Measurements from ENCODE around the gene CHAF1B. TPM values are rescaled to one million over a fixed set of nuclear protein-coding genes. Genes with fewer than 3 reads are reported as not detected.

Gene CHAF1B
- total and polyA plus RNA-seq, 2 of the 8 experiments (the other 6 are each of a cell fraction or from before 2014, with no cell fraction given) = 11.8 to 23.1 TPM

Small RNA genes lying within 50 kb of the gene (small RNA-seq; reads per million reads assigned to genes)
- not detected for gene ATP5MFP1 (ENCODE audit: insufficient read depth)

Other genes with a start within 250 kb of the CHAF1B start
- 9.9 and 10.6 TPM in 2 replicates for gene DOP1B, start 228.6 kb upstream of the CHAF1B start, total RNA-seq (2021; fragmentation: NEBNext Ultra II Directional; extraction: Animal tissue kit (Norgen Biotek cat#: 25700))
- gene DOP1B, start 228.6 kb upstream of the CHAF1B start, polyA plus RNA-seq (2011; rRNA removed) = 2.8 and 4.1 TPM in 2 replicates
- 20.4 and 23.9 TPM in 2 replicates for gene MORC3, start 65.2 kb upstream of the CHAF1B start, total RNA-seq (2021; fragmentation: NEBNext Ultra II Directional; extraction: Animal tissue kit (Norgen Biotek cat#: 25700))
- gene MORC3, start 65.2 kb upstream of the CHAF1B start, polyA plus RNA-seq (2011; rRNA removed) = 3.3 and 5.0 TPM in 2 replicates
- not detected in 2 replicates for gene CLDN14, start 94.7 kb downstream of the CHAF1B start, total RNA-seq (2021; fragmentation: NEBNext Ultra II Directional; extraction: Animal tissue kit (Norgen Biotek cat#: 25700))
- 0.08 and 0.20 TPM in 2 replicates for gene CLDN14, start 94.7 kb downstream of the CHAF1B start, polyA plus RNA-seq (2011; rRNA removed)

All from H1 (cell line).